K562 (cell line): ENCODE results near the gene ITPRID2. TPM values are rescaled to one million over a fixed set of nuclear protein-coding genes. Genes with fewer than 3 reads are reported as not detected.

Source experiments
- EWSR1 ChIP-seq: fragments of 450-650 bp; IDR thresholded peaks from 2 replicates; pipeline ENCODE4 v1.6.1; 2018; ENCODE audit warnings: borderline replicate concordance, mild to moderate bottlenecking, low read depth, moderate library complexity; ENCODE audit not compliant: partially characterized antibody
- FOXJ2 ChIP-seq: fragments of 200-800 bp; sonication (Bioruptor generic); IDR thresholded peaks from 2 replicates; pipeline ENCODE4 v1.6.1; 2016; ENCODE audit warnings: missing genetic modification characterization, missing compliant biosample characterization
- FUS ChIP-seq: fragments of 200-400 bp; formaldehyde crosslinking; optimal IDR thresholded peaks from 2 replicates; pipeline ENCODE3; 2017; ENCODE audit warnings: low read depth, low read length
- GABPA ChIP-seq: fragments of 200-800 bp; sonication (Bioruptor generic); conservative IDR thresholded peaks from 2 replicates; pipeline ENCODE4 v1.6.1; 2016; ENCODE audit warnings: low read depth, missing genetic modification characterization, missing compliant biosample characterization
- MEF2A ChIP-seq: IDR thresholded peaks from 2 replicates; pipeline ENCODE4 v1.6.1; 2011; ENCODE audit warnings: low read depth, mild to moderate bottlenecking, low read length, moderate library complexity; ENCODE audit not compliant: control insufficient read depth
- NEUROD1 ChIP-seq: fragments of 150-350 bp; IDR thresholded peaks from 2 replicates; pipeline ENCODE4 v1.6.1; 2014; ENCODE audit warnings: borderline replicate concordance, low read length, low read depth; ENCODE audit not compliant: partially characterized antibody
- NUFIP1 ChIP-seq: fragments of 450-650 bp; IDR thresholded peaks from 2 replicates; pipeline ENCODE4 v1.6.1; 2018; ENCODE audit not compliant: partially characterized antibody
- OTX1 ChIP-seq: fragments of 450-650 bp; formaldehyde crosslinking; IDR thresholded peaks from 2 replicates; pipeline ENCODE4 v1.4.0; 2022; ENCODE audit warnings: mild to moderate bottlenecking
- POLR2H ChIP-seq: IDR thresholded peaks from 2 replicates; pipeline ENCODE4 v1.6.1; 2016; ENCODE audit warnings: missing genetic modification characterization, low read depth, mild to moderate bottlenecking, control low read depth, missing compliant biosample characterization, moderate library complexity
- RB1 ChIP-seq: fragments of 450-650 bp; IDR thresholded peaks from 2 replicates; pipeline ENCODE4 v1.6.1; 2017; ENCODE audit warnings: low read depth, mild to moderate bottlenecking
- RBBP5 ChIP-seq: fragments of 200-600 bp; sonication (generic); IDR thresholded peaks from 2 replicates; pipeline ENCODE4 v1.6.1; 2012; ENCODE audit warnings: borderline replicate concordance, mild to moderate bottlenecking, low read length, control low read depth, inconsistent platforms; ENCODE audit not compliant: insufficient read depth, poor library complexity, severe bottlenecking
- RCOR1 ChIP-seq, 2 experiments: IDR thresholded peaks; 2 replicates each; pipeline ENCODE4 v1.6.1; 2012; ENCODE audit warnings: low read depth in 2 of 2, low read length in 2 of 2, borderline replicate concordance in 1 of 2, improper control_type of control experiment in 1 of 2
- TBP ChIP-seq: optimal IDR thresholded peaks from 2 replicates; pipeline ENCODE3; 2011; ENCODE audit warnings: low read depth, low read length, improper control_type of control experiment
- TOE1 ChIP-seq, 2 experiments: fragments of 450-650 bp in 1 of 2; sonication (generic) in 1 of 2; formaldehyde crosslinking in 1 of 2; IDR thresholded peaks; 2 replicates each; pipeline versions ENCODE4 v1.7.1 to v1.8.0; 2016 to 2022; ENCODE audit warnings: borderline replicate concordance in 2 of 2, mild to moderate bottlenecking in 2 of 2, antibody characterized with exemption in 1 of 2, inconsistent platforms in 1 of 2, low read depth in 1 of 2, missing genetic modification reagents in 1 of 2, moderate library complexity in 1 of 2
- ZBTB7A ChIP-seq: IDR thresholded peaks from 2 replicates; pipeline ENCODE4 v1.6.1; 2011; ENCODE audit warnings: low read depth, mild to moderate bottlenecking, low read length, moderate library complexity, borderline replicate concordance; ENCODE audit not compliant: control insufficient read depth
- ZNF384 ChIP-seq: IDR thresholded peaks from 2 replicates; pipeline ENCODE4 v1.6.1; 2012; ENCODE audit warnings: low read depth, low read length, improper control_type of control experiment
- polyA plus RNA-seq, 8 experiments: library from polyadenylated mRNA; depleted of rRNA in 4 of 8; stranded (reverse) in 5 of 8; unstranded in 3 of 8; fragments of >200 nt; fragmentation: Nextera tagmentation in 2 of 8; fragmentation: Illumina TruSeq in 1 of 8; extraction: Ambion mirVana in 2 of 8; extraction: Trizol in 1 of 8; gene quantifications; 2 replicates each; pipeline versions ENCODE4 v1.2.1 to v1.2.3, GENCODE V29; 2011 to 2014; ENCODE audit warnings: inconsistent platforms in 1 of 8, missing spikeins in 1 of 8
- total RNA-seq, 7 experiments: library from RNA; depleted of rRNA in 6 of 7; stranded (reverse); fragments of >200 nt in 6 of 7; fragmentation: Illumina TruSeq in 2 of 7; extraction: Trizol in 2 of 7; gene quantifications; 2 replicates each; pipeline versions ENCODE4 v1.2.1 to v1.2.3, GENCODE V29; 2011 to 2021; ENCODE audit warnings: low replicate concordance in 1 of 7
- TF ChIP-seq, protein P1 (sequence below): fragments of 450-650 bp; IDR thresholded peaks from 2 replicates; pipeline ENCODE4 v1.7.0; 2016; ENCODE audit warnings: borderline replicate concordance
- TF ChIP-seq, protein P2 (sequence below): fragments of 450-650 bp; IDR thresholded peaks from 2 replicates; pipeline ENCODE4 v1.6.1; 2017; ENCODE audit warnings: antibody characterized with exemption, mild to moderate bottlenecking

The ITPRID2 gene
- total and polyA plus RNA-seq, 9 of the 15 experiments (the other 6 are each of a cell fraction or from before 2014, with no cell fraction given), result 18.5 to 77.8 (median 52.0) TPM

DNA sequence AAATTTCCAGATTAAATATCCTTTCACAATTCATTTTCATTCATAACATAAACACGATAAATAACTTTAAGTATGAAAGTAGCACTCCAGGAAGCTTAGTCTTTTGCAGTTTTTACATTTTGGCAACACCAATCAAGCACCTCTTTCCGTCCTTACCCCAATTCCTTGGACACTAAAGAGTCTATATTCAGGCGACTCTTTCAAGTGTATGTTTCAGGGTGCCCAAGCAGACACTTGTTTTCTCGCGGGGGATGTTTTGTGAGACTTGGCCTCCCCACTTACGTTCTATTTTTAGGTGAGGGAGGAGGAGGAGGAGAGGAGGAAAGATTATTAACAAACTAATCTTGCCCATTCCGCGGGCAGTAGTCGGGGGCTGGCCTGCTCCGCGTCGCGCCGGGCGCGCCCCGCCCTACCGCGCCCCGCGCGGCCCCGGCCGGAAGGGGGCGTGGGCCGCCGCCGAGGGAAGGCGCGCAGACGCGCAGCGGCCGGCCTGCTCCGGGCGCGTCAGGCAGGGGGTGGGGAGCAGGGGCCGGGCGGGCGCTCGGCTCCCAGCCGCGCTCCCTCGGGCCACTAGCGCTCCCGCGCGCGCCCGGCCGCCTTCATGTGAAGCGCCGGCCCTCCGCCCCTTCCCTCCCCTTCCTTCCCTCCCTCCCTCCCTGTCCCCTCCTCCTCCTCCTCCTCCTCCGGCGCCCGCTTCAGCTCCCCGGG lies at the start of gene ITPRID2 (continued):
- TF ChIP-seq OTX1 (CRISPR knock-in tag), result 0 out of 2 replicates have a peak, but pooled peaks have one; percentile 31
- TF ChIP-seq TBP, result peak; percentile 19
- peak; percentile 50; the same call in 1 of the 2 replicates for TF ChIP-seq ZBTB7A
- TF ChIP-seq TOE1 (IDR thresholded peaks at IDR 0.05; ENCODE audit: borderline replicate concordance), result no peak
- no peak for TF ChIP-seq TOE1 (CRISPR knock-in tag; IDR thresholded peaks at IDR 0.05; ENCODE audit: borderline replicate concordance, low read depth)
- no peak for TF ChIP-seq ZNF384
- TF ChIP-seq NUFIP1, result peak; percentile 13
- peak; percentile 13 for TF ChIP-seq NEUROD1
- peak; percentile 65 for TF ChIP-seq POLR2H (tag)
- peak; percentile 59; the same call in 1 of the 2 replicates for TF ChIP-seq MEF2A
- peak; percentile 75 for TF ChIP-seq GABPA (tag)
- peak; percentile 90 for TF ChIP-seq RB1
- no peak for TF ChIP-seq RBBP5
- no peak for TF ChIP-seq FUS
- TF ChIP-seq, protein P1, sequence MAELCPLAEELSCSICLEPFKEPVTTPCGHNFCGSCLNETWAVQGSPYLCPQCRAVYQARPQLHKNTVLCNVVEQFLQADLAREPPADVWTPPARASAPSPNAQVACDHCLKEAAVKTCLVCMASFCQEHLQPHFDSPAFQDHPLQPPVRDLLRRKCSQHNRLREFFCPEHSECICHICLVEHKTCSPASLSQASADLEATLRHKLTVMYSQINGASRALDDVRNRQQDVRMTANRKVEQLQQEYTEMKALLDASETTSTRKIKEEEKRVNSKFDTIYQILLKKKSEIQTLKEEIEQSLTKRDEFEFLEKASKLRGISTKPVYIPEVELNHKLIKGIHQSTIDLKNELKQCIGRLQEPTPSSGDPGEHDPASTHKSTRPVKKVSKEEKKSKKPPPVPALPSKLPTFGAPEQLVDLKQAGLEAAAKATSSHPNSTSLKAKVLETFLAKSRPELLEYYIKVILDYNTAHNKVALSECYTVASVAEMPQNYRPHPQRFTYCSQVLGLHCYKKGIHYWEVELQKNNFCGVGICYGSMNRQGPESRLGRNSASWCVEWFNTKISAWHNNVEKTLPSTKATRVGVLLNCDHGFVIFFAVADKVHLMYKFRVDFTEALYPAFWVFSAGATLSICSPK, result no peak
- TF ChIP-seq, protein P2, sequence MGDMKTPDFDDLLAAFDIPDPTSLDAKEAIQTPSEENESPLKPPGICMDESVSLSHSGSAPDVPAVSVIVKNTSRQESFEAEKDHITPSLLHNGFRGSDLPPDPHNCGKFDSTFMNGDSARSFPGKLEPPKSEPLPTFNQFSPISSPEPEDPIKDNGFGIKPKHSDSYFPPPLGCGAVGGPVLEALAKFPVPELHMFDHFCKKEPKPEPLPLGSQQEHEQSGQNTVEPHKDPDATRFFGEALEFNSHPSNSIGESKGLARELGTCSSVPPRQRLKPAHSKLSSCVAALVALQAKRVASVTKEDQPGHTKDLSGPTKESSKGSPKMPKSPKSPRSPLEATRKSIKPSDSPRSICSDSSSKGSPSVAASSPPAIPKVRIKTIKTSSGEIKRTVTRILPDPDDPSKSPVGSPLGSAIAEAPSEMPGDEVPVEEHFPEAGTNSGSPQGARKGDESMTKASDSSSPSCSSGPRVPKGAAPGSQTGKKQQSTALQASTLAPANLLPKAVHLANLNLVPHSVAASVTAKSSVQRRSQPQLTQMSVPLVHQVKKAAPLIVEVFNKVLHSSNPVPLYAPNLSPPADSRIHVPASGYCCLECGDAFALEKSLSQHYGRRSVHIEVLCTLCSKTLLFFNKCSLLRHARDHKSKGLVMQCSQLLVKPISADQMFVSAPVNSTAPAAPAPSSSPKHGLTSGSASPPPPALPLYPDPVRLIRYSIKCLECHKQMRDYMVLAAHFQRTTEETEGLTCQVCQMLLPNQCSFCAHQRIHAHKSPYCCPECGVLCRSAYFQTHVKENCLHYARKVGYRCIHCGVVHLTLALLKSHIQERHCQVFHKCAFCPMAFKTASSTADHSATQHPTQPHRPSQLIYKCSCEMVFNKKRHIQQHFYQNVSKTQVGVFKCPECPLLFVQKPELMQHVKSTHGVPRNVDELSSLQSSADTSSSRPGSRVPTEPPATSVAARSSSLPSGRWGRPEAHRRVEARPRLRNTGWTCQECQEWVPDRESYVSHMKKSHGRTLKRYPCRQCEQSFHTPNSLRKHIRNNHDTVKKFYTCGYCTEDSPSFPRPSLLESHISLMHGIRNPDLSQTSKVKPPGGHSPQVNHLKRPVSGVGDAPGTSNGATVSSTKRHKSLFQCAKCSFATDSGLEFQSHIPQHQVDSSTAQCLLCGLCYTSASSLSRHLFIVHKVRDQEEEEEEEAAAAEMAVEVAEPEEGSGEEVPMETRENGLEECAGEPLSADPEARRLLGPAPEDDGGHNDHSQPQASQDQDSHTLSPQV, result peak; percentile 53; the same call in 1 of the 2 replicates
- TF ChIP-seq EWSR1, result no peak
- TF ChIP-seq FOXJ2 (tag), result 0 out of 2 replicates have a peak, but pooled peaks have one; percentile 23
- peak in 1 of 2 experiments; percentile 48; a peak in 1 of 4 replicates for TF ChIP-seq RCOR1 (IDR thresholded peaks at IDR 0.05; ENCODE audit: borderline replicate concordance in 1 of 2, low read depth in 2 of 2, low read length in 2 of 2)
